GM23338 (cell line): ENCODE results near the gene BPIFB2.

Experiments
- CREB1 ChIP-seq: fragments of 250-450 bp; sonication (Bioruptor Pico); IDR thresholded peaks from 2 replicates; pipeline ENCODE4 v1.5.0; 2020; ENCODE audit warnings: low read depth, mild to moderate bottlenecking, moderate library complexity
- EZH2 ChIP-seq: fragments of 200-600 bp; sonication (generic); IDR thresholded peaks from one replicate; pipeline ENCODE4 v1.8.0; 2017; ENCODE audit warnings: antibody characterized with exemption, mild to moderate bottlenecking, low read depth; ENCODE audit not compliant: unreplicated experiment
- EZH2phosphoT487 ChIP-seq: fragments of 200-600 bp; sonication (generic); IDR thresholded peaks from one replicate; pipeline ENCODE4 v1.8.1; 2018; ENCODE audit warnings: antibody characterized with exemption; ENCODE audit not compliant: unreplicated experiment
- NANOG ChIP-seq: IDR thresholded peaks from 2 replicates; pipeline ENCODE4 v1.6.1; 2016; ENCODE audit warnings: antibody characterized with exemption, borderline replicate concordance
- POLR2AphosphoS5 ChIP-seq: IDR thresholded peaks from 2 replicates; pipeline ENCODE4 v1.6.1; 2016; ENCODE audit warnings: antibody characterized with exemption, low read depth
- TF ChIP-seq, protein P1 (sequence below), 2 experiments: fragments of 200-600 bp in 1 of 2; sonication (generic) in 1 of 2; conservative IDR thresholded peaks; 2 replicates each; pipeline versions ENCODE4 v1.5.1 to v1.6.1; 2016 to 2017; ENCODE audit warnings: antibody characterized with exemption in 2 of 2, low read depth in 2 of 2, mild to moderate bottlenecking in 2 of 2, moderate library complexity in 1 of 2
- TF ChIP-seq, protein P2 (sequence below): IDR thresholded peaks from 2 replicates; pipeline ENCODE4 v1.6.1; 2016; ENCODE audit warnings: antibody characterized with exemption

DNA sequence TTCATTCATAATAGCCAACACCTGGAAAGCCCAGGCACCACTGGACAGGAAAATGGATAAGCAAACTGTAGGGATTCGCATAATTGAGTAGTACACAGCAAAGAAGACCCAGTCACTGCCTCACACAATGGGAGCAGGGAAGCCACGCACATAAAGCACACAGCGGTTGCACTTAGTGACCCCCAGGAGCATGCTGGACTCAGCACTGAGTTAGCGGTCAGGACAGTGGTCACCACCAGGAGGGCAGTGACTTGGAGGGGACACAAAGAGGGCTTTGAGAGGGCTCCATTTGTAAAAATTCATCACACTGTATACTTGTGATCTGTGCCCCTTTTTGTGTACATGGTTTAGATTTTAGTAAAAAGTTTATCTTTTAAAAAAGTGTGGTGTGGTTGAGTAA, 43.8 kb downstream of the BPIFB2 start:
- no peak for TF ChIP-seq CREB1
- TF ChIP-seq, protein P1, sequence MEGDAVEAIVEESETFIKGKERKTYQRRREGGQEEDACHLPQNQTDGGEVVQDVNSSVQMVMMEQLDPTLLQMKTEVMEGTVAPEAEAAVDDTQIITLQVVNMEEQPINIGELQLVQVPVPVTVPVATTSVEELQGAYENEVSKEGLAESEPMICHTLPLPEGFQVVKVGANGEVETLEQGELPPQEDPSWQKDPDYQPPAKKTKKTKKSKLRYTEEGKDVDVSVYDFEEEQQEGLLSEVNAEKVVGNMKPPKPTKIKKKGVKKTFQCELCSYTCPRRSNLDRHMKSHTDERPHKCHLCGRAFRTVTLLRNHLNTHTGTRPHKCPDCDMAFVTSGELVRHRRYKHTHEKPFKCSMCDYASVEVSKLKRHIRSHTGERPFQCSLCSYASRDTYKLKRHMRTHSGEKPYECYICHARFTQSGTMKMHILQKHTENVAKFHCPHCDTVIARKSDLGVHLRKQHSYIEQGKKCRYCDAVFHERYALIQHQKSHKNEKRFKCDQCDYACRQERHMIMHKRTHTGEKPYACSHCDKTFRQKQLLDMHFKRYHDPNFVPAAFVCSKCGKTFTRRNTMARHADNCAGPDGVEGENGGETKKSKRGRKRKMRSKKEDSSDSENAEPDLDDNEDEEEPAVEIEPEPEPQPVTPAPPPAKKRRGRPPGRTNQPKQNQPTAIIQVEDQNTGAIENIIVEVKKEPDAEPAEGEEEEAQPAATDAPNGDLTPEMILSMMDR (conservative IDR thresholded peaks at IDR 0.05; ENCODE audit: low read depth in 2 of 2) = no peak
- no peak for TF ChIP-seq EZH2
- TF ChIP-seq EZH2phosphoT487 = no peak
- TF ChIP-seq, protein P2, sequence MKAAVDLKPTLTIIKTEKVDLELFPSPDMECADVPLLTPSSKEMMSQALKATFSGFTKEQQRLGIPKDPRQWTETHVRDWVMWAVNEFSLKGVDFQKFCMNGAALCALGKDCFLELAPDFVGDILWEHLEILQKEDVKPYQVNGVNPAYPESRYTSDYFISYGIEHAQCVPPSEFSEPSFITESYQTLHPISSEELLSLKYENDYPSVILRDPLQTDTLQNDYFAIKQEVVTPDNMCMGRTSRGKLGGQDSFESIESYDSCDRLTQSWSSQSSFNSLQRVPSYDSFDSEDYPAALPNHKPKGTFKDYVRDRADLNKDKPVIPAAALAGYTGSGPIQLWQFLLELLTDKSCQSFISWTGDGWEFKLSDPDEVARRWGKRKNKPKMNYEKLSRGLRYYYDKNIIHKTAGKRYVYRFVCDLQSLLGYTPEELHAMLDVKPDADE = no peak
- TF ChIP-seq POLR2AphosphoS5 = no peak
- no peak for TF ChIP-seq NANOG
